ENCODE results near the gene THAP10.
A peak's percentile ranks its signal among the peaks of the same experiment; 100 is the strongest.

The THAP10 gene

GRCh38 chr15:70834999-70835398, 57.2 kb downstream of the THAP10 start:
- H3K27ac ChIP-seq: peak overlapping the region; percentile 62 to 66

GRCh38 chr15:70833861-70834765, 58.1 kb downstream of the THAP10 start:
- Histone ChIP-seq H3K4me1 (peaks cover 0 to 39% (median 22%) of the 10 kb centered on the region in 4 donors), H3K36me3 (peaks cover 16 to 63% (median 42%) of the 10 kb centered on the region in 3 donors), H3K27ac (peak overlapping the region; percentile 62 to 66), H3K9me3 (no peaks in the 10 kb centered on the region), H3K4me3 (no peak overlapping the region), H3K27me3 (no peaks in the 10 kb centered on the region)
- intact Hi-C loops (cut with DNase I; ENCODE audit: low total_unique reads): no loop called here
- TF ChIP-seq CTCF (IDR thresholded peaks at IDR 0.05): no peak
- no peak for DNase-seq

More at GRCh38 chr15:70834999-70835398, 57.2 kb downstream of the THAP10 start:
- Histone ChIP-seq H3K27me3 (no peaks in the 10 kb centered on the region), H3K4me1 (peaks cover 0 to 39% (median 22%) of the 10 kb centered on the region in 4 donors), H3K36me3 (peaks cover 16 to 54% (median 42%) of the 10 kb centered on the region in 3 donors), H3K4me3 (no peak overlapping the region), H3K9me3 (no peaks in the 10 kb centered on the region)
- no peak for TF ChIP-seq CTCF (IDR thresholded peaks at IDR 0.05)
- intact Hi-C loops (cut with DNase I; ENCODE audit: low total_unique reads): no loop called here
- no peak for DNase-seq

GRCh38 chr15:70833422-70833821, 58.8 kb downstream of the THAP10 start:
- Histone ChIP-seq H3K36me3 (peaks cover 16 to 65% (median 42%) of the 10 kb centered on the region in 3 donors), H3K4me3 (no peak overlapping the region), H3K27me3 (no peaks in the 10 kb centered on the region), H3K27ac (peak overlapping the region in 1 of 2 donors; percentile 62), H3K4me1 (peaks cover 0 to 39% (median 22%) of the 10 kb centered on the region in 4 donors), H3K9me3 (no peaks in the 10 kb centered on the region)
- intact Hi-C loops (cut with DNase I; ENCODE audit: low total_unique reads): no loop called here
- no peak for DNase-seq
- no peak for TF ChIP-seq CTCF (IDR thresholded peaks at IDR 0.05)

GRCh38 chr15:70832176-70832575, 60.1 kb downstream of the THAP10 start:
- no peak for TF ChIP-seq CTCF (IDR thresholded peaks at IDR 0.05)
- Histone ChIP-seq H3K27ac (no peak overlapping the region), H3K4me3 (no peak overlapping the region), H3K9me3 (no peaks in the 10 kb centered on the region), H3K4me1 (peaks cover 0 to 35% (median 22%) of the 10 kb centered on the region in 4 donors), H3K36me3 (peaks cover 16 to 65% (median 42%) of the 10 kb centered on the region in 3 donors), H3K27me3 (no peaks in the 10 kb centered on the region)
- intact Hi-C loops (cut with DNase I; ENCODE audit: low total_unique reads): no loop called here
- no peak for DNase-seq
